Cerebellar cortex (tissue), 1 donor: ENCODE data around the gene OR10AD1.
A peak's percentile ranks its signal among the peaks of the same experiment; 100 is the strongest.

Experiments used
- DNase-seq: peaks from one replicate; pipeline ENCODE4 v3.0.0-alpha.2; 2015; ENCODE audit warnings: low spot score

The OR10AD1 gene

GRCh38 chr12:48191096-48191495 lies 12.0 kb downstream of the OR10AD1 start:
- no peak for DNase-seq

GRCh38 chr12:48189331-48190125 lies 13.6 kb downstream of the OR10AD1 start:
- peak; percentile 92 for DNase-seq

- DNase-seq = no peak
These were observed 15.0 kb downstream of the OR10AD1 start for GRCh38 chr12:48187916-48188695.

GRCh38 chr12:48185181-48185919 lies 17.7 kb downstream of the OR10AD1 start:
- DNase-seq = peak; percentile 77

- no peak for DNase-seq
These were observed 18.6 kb downstream of the OR10AD1 start for GRCh38 chr12:48184549-48184922.

GRCh38 chr12:48183876-48184548 lies 19.1 kb downstream of the OR10AD1 start:
- DNase-seq = no peak

GRCh38 chr12:48183091-48183875 lies 19.8 kb downstream of the OR10AD1 start, which contains the start of gene CCDC184:
TSS of gene CCDC184 (plus strand) at chr12:48183644. CDS start at chr12:48184123, 479 bp downstream.
- peak; percentile 94 for DNase-seq

- no peak for DNase-seq
These were observed 20.5 kb downstream of the OR10AD1 start for GRCh38 chr12:48182631-48183030.

GRCh38 chr12:48180857-48181495 lies 22.1 kb downstream of the OR10AD1 start:
- DNase-seq = no peak

- DNase-seq = no peak
These were observed 22.7 kb downstream of the OR10AD1 start for GRCh38 chr12:48180424-48180823.

GRCh38 chr12:48179466-48179865 lies 23.6 kb downstream of the OR10AD1 start:
- no peak for DNase-seq

- no peak for DNase-seq
These were observed 25.1 kb downstream of the OR10AD1 start for GRCh38 chr12:48177982-48178381.

- no peak for DNase-seq
These were observed 26.7 kb downstream of the OR10AD1 start for GRCh38 chr12:48176417-48176751.

GRCh38 chr12:48175613-48176416 lies 27.3 kb downstream of the OR10AD1 start:
- no peak for DNase-seq

GRCh38 chr12:48169011-48169410 lies 34.1 kb downstream of the OR10AD1 start:
- no peak for DNase-seq

GRCh38 chr12:48165089-48165981 lies 37.8 kb downstream of the OR10AD1 start:
- DNase-seq = peak; percentile 81

- no peak for DNase-seq
These were observed 38.6 kb downstream of the OR10AD1 start for GRCh38 chr12:48164451-48164850.

GRCh38 chr12:48163150-48163747 lies 39.8 kb downstream of the OR10AD1 start:
- no peak for DNase-seq
